ENCODE data around the gene GAK. TPM values are rescaled to one million over a fixed set of nuclear protein-coding genes. Genes with fewer than 3 reads are reported as not detected.

GAK gene
- total and polyA plus RNA-seq, 2 of the 4 experiments (the other 2 are of a cell fraction) = 45.1 to 133 TPM

- Histone ChIP-seq H2BK20ac (ENCODE audit: low read depth, low read length) (no peak overlapping the region), H3K4me3 (ENCODE audit: insufficient read depth, low read depth, low read length) (no peak overlapping the region), H3K27me3 (ENCODE audit: control insufficient read depth, insufficient read depth, low read length) (no peaks in the 10 kb centered on the region), H3K9ac (ENCODE audit: low read depth, low read length) (no peak overlapping the region), H3K23ac (ENCODE audit: low read depth, low read length) (no peak overlapping the region), H3K9me3 (ENCODE audit: control insufficient read depth, insufficient read depth, low read length) (no peaks in the 10 kb centered on the region), H3K36me3 (ENCODE audit: control insufficient read depth, insufficient read depth, low read length) (peaks cover 55% of the 10 kb centered on the region), H3K27ac (ENCODE audit: insufficient read depth, low read length) (no peak overlapping the region), H2BK120ac (ENCODE audit: low read depth, low read length) (no peak overlapping the region), H3K4me2 (ENCODE audit: low read depth, low read length) (no peak overlapping the region), H2AK9ac (replicated peaks; ENCODE audit: low read depth, low read length, poor library complexity) (no peak overlapping the region), H2BK15ac (ENCODE audit: low read depth, low read length) (no peak overlapping the region), H3K79me1 (ENCODE audit: low read depth in 1 of 2, low read length in 2 of 2) (0 out of 4 replicates have a peak, but pooled peaks cover 0 to under 1% of the 10 kb centered on the region in 2 experiments), H3K4ac (ENCODE audit: low read depth, low read length) (no peak overlapping the region), H2AFZ (replicated peaks; ENCODE audit: low read length, poor library complexity) (no peak overlapping the region), H4K91ac (ENCODE audit: insufficient read depth, low read depth, low read length) (no peak overlapping the region), H4K5ac (ENCODE audit: low read depth, low read length) (no peak overlapping the region), H4K20me1 (ENCODE audit: insufficient read depth, low read length) (peaks cover 3% of the 10 kb centered on the region), H3K4me1 (ENCODE audit: control insufficient read depth, insufficient read depth, low read length) (no peaks in the 10 kb centered on the region), H3K56ac (ENCODE audit: extremely low read depth, insufficient read depth, low read length) (no peak overlapping the region), H2BK5ac (ENCODE audit: low read depth, low read length, poor library complexity, severe bottlenecking) (no peak overlapping the region), H3K18ac (ENCODE audit: low read depth, low read length) (no peak overlapping the region), H3K9me1 (ENCODE audit: insufficient read depth, low read length) (no peaks in the 10 kb centered on the region), H4K8ac (ENCODE audit: low read depth in 2 of 2, low read length in 2 of 2) (no peak overlapping the region), H3K14ac (replicated peaks; ENCODE audit: low read depth, low read length) (no peak overlapping the region), H2AK5ac (ENCODE audit: low read depth, low read length) (no peak overlapping the region)
- TF ChIP-seq SMC3 (IDR thresholded peaks at IDR 0.05; ENCODE audit: low read depth, low read length) = no peak
- no peak for TF ChIP-seq POLR2A (IDR thresholded peaks at IDR 0.05; ENCODE audit: low read depth, low read length)
- TF ChIP-seq FOS (IDR thresholded peaks at IDR 0.05; ENCODE audit: low read depth, low read length) = no peak
- no peak for TF ChIP-seq ELK1 (IDR thresholded peaks at IDR 0.05; ENCODE audit: borderline replicate concordance, low read depth, low read length)
- TF ChIP-seq, protein P1, sequence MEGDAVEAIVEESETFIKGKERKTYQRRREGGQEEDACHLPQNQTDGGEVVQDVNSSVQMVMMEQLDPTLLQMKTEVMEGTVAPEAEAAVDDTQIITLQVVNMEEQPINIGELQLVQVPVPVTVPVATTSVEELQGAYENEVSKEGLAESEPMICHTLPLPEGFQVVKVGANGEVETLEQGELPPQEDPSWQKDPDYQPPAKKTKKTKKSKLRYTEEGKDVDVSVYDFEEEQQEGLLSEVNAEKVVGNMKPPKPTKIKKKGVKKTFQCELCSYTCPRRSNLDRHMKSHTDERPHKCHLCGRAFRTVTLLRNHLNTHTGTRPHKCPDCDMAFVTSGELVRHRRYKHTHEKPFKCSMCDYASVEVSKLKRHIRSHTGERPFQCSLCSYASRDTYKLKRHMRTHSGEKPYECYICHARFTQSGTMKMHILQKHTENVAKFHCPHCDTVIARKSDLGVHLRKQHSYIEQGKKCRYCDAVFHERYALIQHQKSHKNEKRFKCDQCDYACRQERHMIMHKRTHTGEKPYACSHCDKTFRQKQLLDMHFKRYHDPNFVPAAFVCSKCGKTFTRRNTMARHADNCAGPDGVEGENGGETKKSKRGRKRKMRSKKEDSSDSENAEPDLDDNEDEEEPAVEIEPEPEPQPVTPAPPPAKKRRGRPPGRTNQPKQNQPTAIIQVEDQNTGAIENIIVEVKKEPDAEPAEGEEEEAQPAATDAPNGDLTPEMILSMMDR (conservative IDR thresholded peaks at IDR 0.05; ENCODE audit: low read depth, low read length) = no peak
- TF ChIP-seq NFE2L2 (IDR thresholded peaks at IDR 0.05; ENCODE audit: low read depth, low read length) = no peak
- TF ChIP-seq BHLHE40 (IDR thresholded peaks at IDR 0.05; ENCODE audit: low read depth, low read length) = no peak
- TF ChIP-seq MXI1 (IDR thresholded peaks at IDR 0.05; ENCODE audit: borderline replicate concordance, low read depth, low read length) = no peak
- TF ChIP-seq RFX5 (IDR thresholded peaks at IDR 0.05; ENCODE audit: low read depth, low read length) = no peak
- no peak for TF ChIP-seq CEBPB (IDR thresholded peaks at IDR 0.05; ENCODE audit: low read depth, low read length)
- TF ChIP-seq MAZ (IDR thresholded peaks at IDR 0.05; ENCODE audit: borderline replicate concordance, low read depth, low read length) = no peak
- no peak for TF ChIP-seq CHD1 (IDR thresholded peaks at IDR 0.05; ENCODE audit: low read depth, low read length)
- ATAC-seq (ENCODE audit: low read depth) (no peak), DNase-seq (no peak)
- 93% methylated on average over 9 of the region's 26 CpGs; no CpG with 5 or more reads in 1 of the 2 experiments for WGBS, 2 experiments (ENCODE audit: extremely low coverage in 2 of 2, insufficient read length in 1 of 2)
- CTCF ChIA-PET = no interaction called here
- in situ Hi-C loops (cut with MboI; ENCODE audit: low sequenced_read_pairs) (no loop called here), intact Hi-C loops (cut with micrococcal nuclease) (no loop called here), dilution Hi-C loops (cut with HindIII; ENCODE audit: low sequenced_read_pairs, unreplicated experiment) (no loop called here)
- BruUV-seq (replicated peaks) = no TSS peak
- POLR2A ChIA-PET (ENCODE audit: unreplicated experiment) = no interaction called here
Measured at GRCh38 chr4:965048-965765, 33.1 kb upstream of the GAK start.

Data from IMR-90 (cell line).